IPS-18c (cell line): ENCODE data around the gene ARMCX4.
A peak's percentile ranks its signal among the peaks of the same experiment; 100 is the strongest.
"Not testable (repeated sequence)": the region's sequence is repeated elsewhere in the genome, so short reads cannot be mapped to it uniquely, and the experiment has no call there.

ENCODE experiments used
- H3K4me3 ChIP-seq: 2 replicates; pipeline ENCODE4 v1.7.0; 2013; ENCODE audit warnings: low read depth, mild to moderate bottlenecking, low read length, moderate library complexity; ENCODE audit not compliant: insufficient read depth
- H3K9me3 ChIP-seq: one replicate; pipeline ENCODE4 v1.6.1; 2013; ENCODE audit warnings: mild to moderate bottlenecking, low read length, moderate library complexity; ENCODE audit not compliant: control insufficient read depth, insufficient read depth

Gene ARMCX4

GRCh38 chrX:101485212-101485949 lies at the start of gene ARMCX4:
Gene ARMCX4, plus strand, starts transcription at chrX:101485456. Its CDS starts 3,134 bp downstream, at chrX:101488590.
- Histone ChIP-seq H3K9me3 (peaks cover 4% of the 10 kb centered on the region), H3K4me3 (peak within 1 kb of the TSS; percentile 62)

- Histone ChIP-seq H3K9me3 (peaks cover 8% of the 10 kb centered on the region), H3K4me3 (no peak overlapping the region)
These were observed 43.2 kb upstream of the ARMCX4 start for GRCh38 chrX:101442085-101442484.

GRCh38 chrX:101449279-101449678 lies 36.0 kb upstream of the ARMCX4 start:
- Histone ChIP-seq H3K9me3 (peaks cover 4% of the 10 kb centered on the region), H3K4me3 (no peak overlapping the region)

GRCh38 chrX:101450085-101450484 lies 35.2 kb upstream of the ARMCX4 start:
- peaks cover 4% of the 10 kb centered on the region for H3K9me3 ChIP-seq
- no peak overlapping the region for H3K4me3 ChIP-seq

- no peak overlapping the region for H3K4me3 ChIP-seq
These were observed 34.3 kb upstream of the ARMCX4 start for GRCh38 chrX:101450961-101451360.

GRCh38 chrX:101452056-101452455 lies 33.2 kb upstream of the ARMCX4 start:
- Histone ChIP-seq H3K4me3 (no peak overlapping the region), H3K9me3 (peaks cover 2% of the 10 kb centered on the region)

More at GRCh38 chrX:101450961-101451360, 34.3 kb upstream of the ARMCX4 start:
- H3K9me3 ChIP-seq = peaks cover 4% of the 10 kb centered on the region

GRCh38 chrX:101460669-101461068 lies 24.6 kb upstream of the ARMCX4 start:
- Histone ChIP-seq H3K9me3 (peaks cover 4% of the 10 kb centered on the region), H3K4me3 (no peak overlapping the region)

GRCh38 chrX:101462892-101463291 lies 22.4 kb upstream of the ARMCX4 start:
- Histone ChIP-seq H3K9me3 (peaks cover 2% of the 10 kb centered on the region), H3K4me3 (no peak overlapping the region)

GRCh38 chrX:101478366-101478765 lies 6.9 kb upstream of the ARMCX4 start:
- Histone ChIP-seq H3K9me3 (no peaks in the 10 kb centered on the region), H3K4me3 (no peak overlapping the region)

GRCh38 chrX:101482296-101482695 lies 3.0 kb upstream of the ARMCX4 start:
- Histone ChIP-seq H3K9me3 (no peaks in the 10 kb centered on the region), H3K4me3 (no peak overlapping the region)

GRCh38 chrX:101483705-101484104 lies 1.6 kb upstream of the ARMCX4 start:
- H3K9me3 ChIP-seq = peaks cover 4% of the 10 kb centered on the region
- no peak overlapping the region for H3K4me3 ChIP-seq

GRCh38 chrX:101484135-101484534 lies 1.1 kb upstream of the ARMCX4 start:
- Histone ChIP-seq H3K9me3 (peaks cover 4% of the 10 kb centered on the region), H3K4me3 (no peak overlapping the region)

- Histone ChIP-seq H3K9me3 (peaks cover 4% of the 10 kb centered on the region), H3K4me3 (no peak overlapping the region)
These were observed 3.5 kb downstream of the ARMCX4 start for GRCh38 chrX:101488796-101489195.

- no peak overlapping the region for H3K4me3 ChIP-seq
- peaks cover 4% of the 10 kb centered on the region for H3K9me3 ChIP-seq
These were observed 6.7 kb downstream of the ARMCX4 start for GRCh38 chrX:101491943-101492342.

GRCh38 chrX:101493225-101493624 lies 8.0 kb downstream of the ARMCX4 start:
- Histone ChIP-seq H3K4me3 (no peak overlapping the region), H3K9me3 (no peaks in the 10 kb centered on the region)

GRCh38 chrX:101502929-101503328 lies 17.7 kb downstream of the ARMCX4 start:
- not testable (repeated sequence) for H3K4me3 ChIP-seq
- peaks cover 11% of the 10 kb centered on the region for H3K9me3 ChIP-seq

- H3K4me3 ChIP-seq = no peak overlapping the region
- peaks cover 2% of the 10 kb centered on the region for H3K9me3 ChIP-seq
These were observed 22.1 kb downstream of the ARMCX4 start for GRCh38 chrX:101507372-101507771.

GRCh38 chrX:101507986-101508385 lies 22.7 kb downstream of the ARMCX4 start:
- peaks cover 2% of the 10 kb centered on the region for H3K9me3 ChIP-seq
- no peak overlapping the region for H3K4me3 ChIP-seq

- H3K4me3 ChIP-seq = no peak overlapping the region
- no peaks in the 10 kb centered on the region for H3K9me3 ChIP-seq
These were observed 45.7 kb downstream of the ARMCX4 start for GRCh38 chrX:101530944-101531343.
